LNCaP clone FGC (cell line): ENCODE results near the gene ERGIC1.

Experiments
- DNase-seq: peaks from one replicate; pipeline ENCODE4 v3.0.0-alpha.2; 2011; ENCODE audit warnings: low read depth
- H3K4me3 ChIP-seq: 2 replicates; pipeline ENCODE4 v1.5.1; 2011; ENCODE audit warnings: mild to moderate bottlenecking, low read depth, low read length, control low read depth
- TF ChIP-seq, protein P1 (sequence below): IDR thresholded peaks from 2 replicates; pipeline ENCODE4 v1.5.1; 2012; ENCODE audit warnings: mild to moderate bottlenecking; ENCODE audit not compliant: control insufficient read depth, insufficient read depth; ENCODE audit errors: extremely low read depth

Gene ERGIC1

GRCh38 chr5:172866802-172867748 lies 33.0 kb downstream of the ERGIC1 start:
- TF ChIP-seq, protein P1, sequence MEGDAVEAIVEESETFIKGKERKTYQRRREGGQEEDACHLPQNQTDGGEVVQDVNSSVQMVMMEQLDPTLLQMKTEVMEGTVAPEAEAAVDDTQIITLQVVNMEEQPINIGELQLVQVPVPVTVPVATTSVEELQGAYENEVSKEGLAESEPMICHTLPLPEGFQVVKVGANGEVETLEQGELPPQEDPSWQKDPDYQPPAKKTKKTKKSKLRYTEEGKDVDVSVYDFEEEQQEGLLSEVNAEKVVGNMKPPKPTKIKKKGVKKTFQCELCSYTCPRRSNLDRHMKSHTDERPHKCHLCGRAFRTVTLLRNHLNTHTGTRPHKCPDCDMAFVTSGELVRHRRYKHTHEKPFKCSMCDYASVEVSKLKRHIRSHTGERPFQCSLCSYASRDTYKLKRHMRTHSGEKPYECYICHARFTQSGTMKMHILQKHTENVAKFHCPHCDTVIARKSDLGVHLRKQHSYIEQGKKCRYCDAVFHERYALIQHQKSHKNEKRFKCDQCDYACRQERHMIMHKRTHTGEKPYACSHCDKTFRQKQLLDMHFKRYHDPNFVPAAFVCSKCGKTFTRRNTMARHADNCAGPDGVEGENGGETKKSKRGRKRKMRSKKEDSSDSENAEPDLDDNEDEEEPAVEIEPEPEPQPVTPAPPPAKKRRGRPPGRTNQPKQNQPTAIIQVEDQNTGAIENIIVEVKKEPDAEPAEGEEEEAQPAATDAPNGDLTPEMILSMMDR = no peak
- no peak for DNase-seq

DNA sequence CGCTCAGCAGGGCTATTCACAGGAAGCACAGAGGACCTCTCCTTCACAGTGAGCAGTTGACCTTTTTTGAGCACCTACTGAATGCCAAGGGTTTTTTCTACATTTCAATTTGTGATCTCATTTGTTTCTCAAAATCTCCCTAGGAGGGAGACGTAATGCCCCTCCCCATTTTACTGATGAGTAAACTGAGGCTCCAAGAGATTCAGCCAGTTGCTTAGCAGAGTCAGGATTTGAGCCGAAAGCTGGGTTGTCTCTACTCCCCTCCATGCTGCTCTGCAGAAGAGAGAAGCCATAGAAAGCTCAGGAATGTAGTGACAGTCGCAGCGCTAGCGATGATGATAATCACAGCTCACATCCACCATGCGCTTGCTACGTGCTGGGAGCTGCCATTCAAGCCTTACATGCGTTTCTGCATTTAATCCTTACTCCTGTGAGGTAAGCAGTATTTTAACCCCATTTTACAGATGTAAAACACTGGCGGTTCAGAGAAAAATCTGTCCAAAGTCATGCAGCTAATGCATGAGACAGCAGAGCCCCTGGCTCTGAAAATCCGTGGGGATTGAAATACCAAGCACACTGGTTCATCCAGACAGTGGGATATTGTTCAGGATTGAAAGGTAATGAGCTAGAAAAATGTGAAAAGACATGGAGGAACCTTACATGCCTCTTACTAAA lies 33.8 kb downstream of the ERGIC1 start:
- TF ChIP-seq, protein P1 = no peak
- no peak for DNase-seq
- no peak overlapping the region for H3K4me3 ChIP-seq

More at GRCh38 chr5:172866802-172867748, 33.0 kb downstream of the ERGIC1 start:
- H3K4me3 ChIP-seq = no peak overlapping the region

DNA sequence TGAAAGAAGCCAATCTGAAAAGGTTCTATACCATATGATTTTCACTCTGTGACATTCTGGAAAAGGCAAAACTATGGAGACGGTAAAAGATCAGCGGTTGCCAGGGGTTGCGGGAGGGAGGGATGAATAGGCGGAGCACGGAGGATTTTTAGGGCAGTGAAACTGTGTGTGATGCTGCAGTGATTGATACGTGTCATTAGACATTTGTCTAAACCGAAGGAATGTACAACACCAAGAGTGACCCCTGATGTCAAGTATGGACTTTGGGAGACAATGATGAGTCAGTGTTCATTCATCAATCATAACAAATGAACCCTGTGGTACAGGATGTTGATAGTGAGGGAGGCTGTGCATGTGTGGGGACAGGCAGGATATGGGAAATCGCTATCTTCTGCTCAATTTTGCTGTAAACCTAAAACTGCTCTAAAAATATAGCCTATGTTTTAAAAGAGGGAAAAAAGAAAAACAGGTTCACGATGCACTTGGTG lies 34.4 kb downstream of the ERGIC1 start:
- no peak for DNase-seq
- H3K4me3 ChIP-seq = no peak overlapping the region
- TF ChIP-seq, protein P1 = no peak

DNA sequence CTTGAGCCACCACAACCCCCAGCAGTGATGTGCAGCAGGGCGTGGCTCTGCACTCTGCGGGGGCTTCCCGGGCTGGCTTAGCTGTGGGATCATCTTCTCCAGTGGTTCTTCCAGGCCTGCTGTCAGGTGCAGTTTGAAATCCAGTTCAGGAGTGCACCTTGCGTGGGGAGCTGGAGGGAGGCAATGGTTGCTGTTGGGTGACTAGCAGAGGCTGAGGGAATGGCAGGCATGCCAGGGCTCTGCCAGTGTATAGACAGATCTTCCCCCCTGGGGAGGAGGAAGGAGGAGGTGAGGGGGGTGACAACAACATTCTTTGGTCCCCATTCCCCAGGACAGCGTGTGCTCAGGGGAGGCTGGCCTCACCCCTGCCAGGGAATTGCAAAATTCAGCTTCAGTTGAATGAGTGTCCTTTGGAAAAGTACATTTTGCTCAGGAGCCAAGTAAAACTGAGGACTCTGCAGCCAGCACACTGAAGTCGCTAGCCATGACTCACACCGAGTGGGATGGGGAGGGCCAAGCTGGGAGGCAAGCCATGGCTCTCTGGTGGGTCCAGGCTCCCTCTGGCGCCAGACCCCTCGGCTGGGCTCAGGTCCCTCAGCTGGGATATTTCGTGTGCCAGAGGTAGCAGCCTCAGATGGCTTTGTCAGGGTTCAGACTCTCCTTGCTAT lies 35.0 kb downstream of the ERGIC1 start:
- no peak for DNase-seq
- TF ChIP-seq, protein P1 = no peak

DNA sequence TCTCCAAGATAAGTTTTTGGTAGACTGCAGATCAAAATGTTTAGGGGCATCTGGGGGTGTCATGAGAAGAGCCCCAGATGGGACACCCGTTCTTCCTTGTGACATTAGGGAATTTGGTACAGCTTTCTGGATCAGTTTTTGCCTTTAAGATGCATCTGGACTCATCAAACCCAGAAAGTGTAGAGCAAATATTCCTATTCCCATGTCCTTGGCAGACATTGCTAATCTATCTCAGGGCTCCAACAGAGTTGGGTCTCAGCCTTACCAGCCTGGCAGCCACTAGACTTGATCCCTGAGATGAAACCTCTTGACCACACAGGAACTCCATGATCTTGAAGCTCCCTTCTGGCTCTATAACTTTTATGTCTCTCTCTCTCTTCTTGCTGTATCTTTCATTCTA lies 35.6 kb downstream of the ERGIC1 start:
- no peak overlapping the region for H3K4me3 ChIP-seq
- TF ChIP-seq, protein P1 = no peak
- no peak for DNase-seq

More for the DNA sequence above, 35.0 kb downstream of the ERGIC1 start:
- no peak overlapping the region for H3K4me3 ChIP-seq

DNA sequence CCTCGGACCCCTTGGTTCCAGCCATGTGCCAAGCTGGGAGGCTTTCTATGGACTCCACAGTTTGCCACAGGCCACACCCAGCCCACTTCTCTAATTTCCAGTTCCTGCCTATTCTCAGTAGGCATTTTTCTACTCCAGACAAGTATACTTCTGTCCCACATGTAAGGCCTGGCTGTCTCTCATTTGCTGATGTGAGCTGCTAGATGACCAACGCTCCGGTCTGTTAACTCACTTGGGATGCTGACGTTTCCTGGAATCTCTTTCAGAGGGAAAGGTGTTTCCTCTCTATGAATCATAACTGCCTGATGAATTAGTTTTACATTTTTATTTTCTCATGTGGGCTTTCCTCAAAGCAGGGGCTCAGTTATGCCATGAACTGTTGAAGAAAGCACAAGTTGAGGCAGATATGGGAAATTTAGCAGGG lies 36.3 kb downstream of the ERGIC1 start:
- H3K4me3 ChIP-seq = no peak overlapping the region
- TF ChIP-seq, protein P1 = no peak
- no peak for DNase-seq
